ENCODE results near the gene TMUB1. TPM values are rescaled to one million over a fixed set of nuclear protein-coding genes. Genes with fewer than 3 reads are reported as not detected.

The TMUB1 gene
- total RNA-seq, 4 donors from 2014 or later, result 33.7 to 78.7 (median 44.2) TPM

DNA sequence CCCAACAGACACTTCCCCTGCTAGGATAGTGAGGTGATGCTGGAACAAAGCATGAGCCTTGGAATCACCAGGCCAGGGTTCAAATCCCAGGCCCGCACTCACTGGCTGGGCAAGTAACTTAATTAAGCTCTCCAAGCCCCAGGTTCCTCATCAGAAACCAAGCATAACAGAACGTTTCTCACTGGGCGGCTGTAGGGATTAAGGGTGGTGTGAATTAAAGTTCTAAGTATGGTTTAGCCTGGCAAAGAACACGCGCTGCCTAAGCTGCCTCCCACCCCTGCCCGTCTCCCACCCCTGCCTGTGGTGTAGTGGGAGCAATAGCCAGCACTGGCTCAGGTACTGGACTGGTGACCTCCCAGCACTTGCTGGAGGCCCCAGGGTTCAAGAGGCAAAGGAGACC is 18.3 kb downstream of the TMUB1 start:
- 90 to 95% methylated on average over 6 of the region's 6 CpGs for WGBS, 2 donors
- Histone ChIP-seq H3K4me3 (replicated peaks in 1 of 3) (no peak overlapping the region), H3K36me3 (peaks cover 41 to 51% of the 10 kb centered on the region in 2 donors), H3K27me3 (no peaks in the 10 kb centered on the region), H3K4me1 (peaks cover 16 to 28% of the 10 kb centered on the region in 2 donors), H3K27ac (no peak overlapping the region), H3K9me3 (no peaks in the 10 kb centered on the region)
- no peak for DNase-seq
- no peak for TF ChIP-seq POLR2A (IDR thresholded peaks at IDR 0.05)
- TF ChIP-seq, protein P1, sequence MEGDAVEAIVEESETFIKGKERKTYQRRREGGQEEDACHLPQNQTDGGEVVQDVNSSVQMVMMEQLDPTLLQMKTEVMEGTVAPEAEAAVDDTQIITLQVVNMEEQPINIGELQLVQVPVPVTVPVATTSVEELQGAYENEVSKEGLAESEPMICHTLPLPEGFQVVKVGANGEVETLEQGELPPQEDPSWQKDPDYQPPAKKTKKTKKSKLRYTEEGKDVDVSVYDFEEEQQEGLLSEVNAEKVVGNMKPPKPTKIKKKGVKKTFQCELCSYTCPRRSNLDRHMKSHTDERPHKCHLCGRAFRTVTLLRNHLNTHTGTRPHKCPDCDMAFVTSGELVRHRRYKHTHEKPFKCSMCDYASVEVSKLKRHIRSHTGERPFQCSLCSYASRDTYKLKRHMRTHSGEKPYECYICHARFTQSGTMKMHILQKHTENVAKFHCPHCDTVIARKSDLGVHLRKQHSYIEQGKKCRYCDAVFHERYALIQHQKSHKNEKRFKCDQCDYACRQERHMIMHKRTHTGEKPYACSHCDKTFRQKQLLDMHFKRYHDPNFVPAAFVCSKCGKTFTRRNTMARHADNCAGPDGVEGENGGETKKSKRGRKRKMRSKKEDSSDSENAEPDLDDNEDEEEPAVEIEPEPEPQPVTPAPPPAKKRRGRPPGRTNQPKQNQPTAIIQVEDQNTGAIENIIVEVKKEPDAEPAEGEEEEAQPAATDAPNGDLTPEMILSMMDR (IDR thresholded peaks at IDR 0.05), result no peak
- intact Hi-C loops (cut with DNase I), result no loop called here

DNA sequence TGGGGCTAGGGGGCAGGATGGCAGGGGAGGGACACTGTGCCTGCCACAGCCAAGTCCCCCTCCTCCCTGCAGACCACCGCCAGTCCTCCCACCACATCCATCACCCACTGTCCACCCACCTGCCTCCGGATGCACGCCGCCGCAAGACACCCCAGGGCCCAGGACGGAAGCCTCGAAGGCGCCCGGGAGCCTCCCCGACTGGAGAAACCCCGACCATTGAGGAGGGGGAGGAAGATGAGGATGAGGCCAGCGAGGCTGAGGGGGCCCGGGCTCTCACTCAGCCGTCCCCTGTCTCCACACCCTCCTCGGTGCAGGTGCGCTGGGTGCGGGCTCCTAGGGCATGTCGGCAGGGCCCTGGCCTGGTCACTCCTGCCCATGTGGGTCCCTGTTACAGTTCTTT is 18.8 kb downstream of the TMUB1 start:
- Histone ChIP-seq H3K27ac (no peak overlapping the region), H3K4me1 (peaks cover 16 to 28% of the 10 kb centered on the region in 2 donors), H3K9me3 (no peaks in the 10 kb centered on the region), H3K27me3 (no peaks in the 10 kb centered on the region), H3K36me3 (peaks cover 38 to 46% of the 10 kb centered on the region in 2 donors), H3K4me3 (replicated peaks in 1 of 3) (no peak overlapping the region)
- intact Hi-C loops (cut with DNase I), result no loop called here
- no peak for DNase-seq
- WGBS, 2 donors, result 97 to 100% methylated on average over 4 to 6 of the region's 18 CpGs
- no peak for TF ChIP-seq POLR2A (IDR thresholded peaks at IDR 0.05)
- TF ChIP-seq, protein P1 (IDR thresholded peaks at IDR 0.05), result no peak

DNA sequence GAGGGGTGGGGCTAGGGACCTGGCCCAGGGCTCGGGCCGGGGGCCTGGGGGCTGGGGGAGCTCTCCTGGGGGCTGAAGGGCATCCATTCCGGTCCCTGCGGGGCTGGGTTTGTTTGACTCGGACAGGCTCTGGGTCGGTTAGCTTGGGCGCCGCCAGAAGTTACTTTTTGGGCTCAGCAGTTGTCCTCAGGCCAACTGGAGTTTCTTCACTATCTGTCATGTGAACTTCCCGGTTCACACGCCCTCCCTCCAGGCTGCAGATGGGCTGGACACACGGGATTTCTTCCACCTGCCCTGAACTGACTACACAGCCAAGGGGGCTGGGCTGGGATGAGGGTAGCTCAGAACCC is 20.1 kb downstream of the TMUB1 start:
- TF ChIP-seq, protein P1 (IDR thresholded peaks at IDR 0.05), result no peak
- no peak for TF ChIP-seq POLR2A (IDR thresholded peaks at IDR 0.05)
- intact Hi-C loops (cut with DNase I), result no loop called here

DNA sequence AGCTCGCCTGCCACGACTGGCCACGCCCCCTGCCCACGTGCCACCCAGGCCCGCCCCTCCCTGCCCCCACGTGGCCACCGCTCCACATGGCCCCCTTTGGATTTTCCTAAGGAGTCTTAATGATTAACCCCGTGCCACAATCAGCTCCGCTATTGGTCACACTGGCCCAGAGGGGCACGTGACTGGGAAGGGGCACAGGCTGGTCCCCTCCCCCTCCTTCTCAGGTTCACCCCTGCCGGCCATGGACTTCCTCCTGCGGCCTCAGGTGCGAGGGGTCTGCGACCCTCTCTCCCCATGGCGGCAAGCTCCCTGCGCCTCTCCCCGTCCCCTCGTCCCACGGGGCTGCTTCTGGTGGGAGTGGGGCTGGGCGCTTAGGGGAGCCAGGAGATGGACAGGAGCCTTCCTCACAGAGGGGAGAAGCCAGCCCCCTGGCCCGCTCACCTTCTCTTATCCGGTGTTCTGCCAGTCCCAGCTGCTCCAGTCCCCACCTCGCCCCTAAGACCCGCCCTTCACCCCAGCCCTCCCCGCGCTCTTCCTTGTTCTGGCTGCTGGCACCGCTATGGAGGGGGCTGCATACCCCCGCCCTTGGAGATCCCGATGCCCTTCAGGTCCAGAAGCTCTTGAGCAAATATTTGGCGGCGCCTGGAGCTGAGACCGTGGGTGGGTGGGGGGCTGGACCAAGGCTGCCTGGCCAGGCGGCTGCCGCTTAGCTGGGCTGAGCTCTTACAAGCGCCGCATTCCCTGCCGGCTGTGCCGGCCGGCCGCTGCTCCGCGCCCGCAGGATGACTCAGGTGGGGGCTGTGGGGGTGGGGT is 20.7 kb downstream of the TMUB1 start:
- no peak for TF ChIP-seq POLR2A (IDR thresholded peaks at IDR 0.05)
- TF ChIP-seq, protein P1 (IDR thresholded peaks at IDR 0.05), result no peak
- Histone ChIP-seq H3K9me3 (no peaks in the 10 kb centered on the region), H3K27me3 (no peaks in the 10 kb centered on the region), H3K27ac (peak overlapping the region in 1 of 3 donors; percentile 5), H3K4me1 (peaks cover 26 to 36% of the 10 kb centered on the region in 2 donors), H3K4me3 (replicated peaks in 1 of 3) (no peak overlapping the region), H3K36me3 (peaks cover 25 to 31% of the 10 kb centered on the region in 2 donors)
- no peak for DNase-seq
- 64 to 70% methylated on average over 27 to 32 of the region's 43 CpGs for WGBS, 2 donors
- intact Hi-C loops (cut with DNase I), result no loop called here

More for the DNA sequence above, 20.1 kb downstream of the TMUB1 start:
- no peak overlapping the region for H3K4me3 ChIP-seq (replicated peaks in 1 of 3)
- peak overlapping the region in 1 of 3 donors; percentile 5 for H3K27ac ChIP-seq
- no peaks in the 10 kb centered on the region for H3K9me3 ChIP-seq
- no peaks in the 10 kb centered on the region for H3K27me3 ChIP-seq
- peaks cover 31 to 37% of the 10 kb centered on the region in 2 donors for H3K36me3 ChIP-seq
- no peak for DNase-seq
- 67 to 72% methylated on average over 3 to 6 of the region's 11 CpGs for WGBS, 2 donors
- peaks cover 26 to 36% of the 10 kb centered on the region in 2 donors for H3K4me1 ChIP-seq

- no peaks in the 10 kb centered on the region for H3K27me3 ChIP-seq
- H3K9me3 ChIP-seq, result no peaks in the 10 kb centered on the region
- no peak for DNase-seq
- H3K4me1 ChIP-seq, result peaks cover 31 to 40% of the 10 kb centered on the region in 2 donors
- peaks cover 20 to 27% of the 10 kb centered on the region in 2 donors for H3K36me3 ChIP-seq
- H3K4me3 ChIP-seq (replicated peaks in 1 of 3), result no peak overlapping the region
- TF ChIP-seq, protein P1 (IDR thresholded peaks at IDR 0.05), result no peak
- no peak for TF ChIP-seq POLR2A (IDR thresholded peaks at IDR 0.05)
- intact Hi-C loops (cut with DNase I), result no loop called here
- no peak overlapping the region for H3K27ac ChIP-seq
- WGBS, 2 donors, result 66 to 68% methylated on average over 4 to 10 of the region's 11 CpGs
These were observed 21.2 kb downstream of the TMUB1 start for GRCh38 chr7:151062111-151062398.

Measured in thyroid gland (tissue), 4 donors.